GM19328 (cell line): ENCODE results near the gene CAPN3.
"Not testable (repeated sequence)": the region's sequence is repeated elsewhere in the genome, so short reads cannot be mapped to it uniquely, and the experiment has no call there.

Source experiments
- ATAC-seq: cut with Tn5 transposase; IDR thresholded peaks from one replicate; pipeline ENCODE4 v1.9.1; 2021; ENCODE audit warnings: mild to moderate bottlenecking, moderate library complexity; ENCODE audit not compliant: unreplicated experiment

Gene CAPN3

GRCh38 chr15:42359249-42359648 lies at the start of gene CAPN3:
CAPN3 (plus strand) TSS chr15:42359501; CDS start chr15:42359806, 305 bp downstream.
- no peak for ATAC-seq

DNA sequence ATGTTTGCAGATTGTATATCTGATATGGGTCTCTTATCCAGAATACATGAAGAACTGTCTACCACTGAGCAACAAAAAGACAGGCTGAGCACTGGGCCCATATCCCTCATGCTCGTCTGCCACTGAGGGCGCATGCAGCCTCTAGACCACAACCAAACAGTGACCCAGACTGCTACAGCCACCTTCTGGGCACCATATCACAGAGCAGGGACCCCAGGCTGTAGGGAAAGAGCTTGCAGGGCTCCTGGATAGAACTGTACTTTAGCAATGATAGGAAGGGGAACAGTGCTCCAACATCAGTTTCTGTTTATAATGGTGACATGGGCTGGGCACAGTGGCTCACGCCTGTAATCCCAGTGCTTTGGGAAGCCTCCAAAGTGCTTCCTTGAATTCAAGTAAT lies 45.8 kb upstream of the CAPN3 start:
- no peak for ATAC-seq

GRCh38 chr15:42314818-42315217 lies 44.5 kb upstream of the CAPN3 start:
- ATAC-seq = no peak

DNA sequence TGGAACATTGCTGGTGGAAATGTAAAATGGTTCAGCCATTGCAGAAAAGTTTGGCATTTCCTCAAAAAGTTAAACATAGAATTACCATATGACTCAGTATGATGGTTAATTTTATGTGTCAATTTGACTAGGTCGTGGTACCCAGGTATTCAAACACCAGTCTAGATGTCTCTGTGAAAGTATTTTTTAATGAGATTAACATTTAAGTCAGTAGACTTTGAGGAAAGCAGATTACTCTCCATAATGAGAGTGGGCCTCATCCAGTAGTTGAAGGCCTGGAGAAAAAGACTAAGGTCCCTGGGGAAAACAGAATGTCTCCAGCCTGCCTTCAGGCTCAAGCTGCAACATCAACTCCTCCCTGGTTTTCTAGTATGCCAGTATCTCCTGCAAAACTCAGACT lies 43.8 kb upstream of the CAPN3 start:
- ATAC-seq = no peak

DNA sequence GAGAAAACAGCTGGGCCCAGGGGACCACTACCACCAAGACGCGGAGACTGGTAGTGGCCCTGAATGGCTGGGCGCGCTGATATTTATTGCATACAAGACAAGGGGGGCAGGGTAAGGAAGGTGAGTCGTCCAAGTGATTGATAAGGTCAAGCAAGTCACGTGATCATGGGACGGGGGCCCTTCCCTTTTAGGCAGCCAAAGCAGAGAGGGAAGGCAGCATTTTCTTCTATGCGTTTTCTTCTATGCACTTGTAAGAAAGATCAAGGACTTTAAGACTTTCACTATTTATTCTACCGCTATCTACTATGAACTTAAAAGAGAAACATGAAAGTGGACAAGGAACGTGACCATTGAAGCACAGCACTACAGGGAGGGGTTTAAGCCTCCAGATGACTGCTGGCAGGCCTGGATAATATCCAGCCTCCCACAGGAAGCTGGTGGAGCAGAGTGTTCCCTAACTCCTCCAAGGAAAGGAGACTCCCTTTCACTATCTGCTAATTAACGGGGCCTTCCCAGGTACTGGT lies 43.0 kb upstream of the CAPN3 start:
- ATAC-seq = not testable (repeated sequence)

DNA sequence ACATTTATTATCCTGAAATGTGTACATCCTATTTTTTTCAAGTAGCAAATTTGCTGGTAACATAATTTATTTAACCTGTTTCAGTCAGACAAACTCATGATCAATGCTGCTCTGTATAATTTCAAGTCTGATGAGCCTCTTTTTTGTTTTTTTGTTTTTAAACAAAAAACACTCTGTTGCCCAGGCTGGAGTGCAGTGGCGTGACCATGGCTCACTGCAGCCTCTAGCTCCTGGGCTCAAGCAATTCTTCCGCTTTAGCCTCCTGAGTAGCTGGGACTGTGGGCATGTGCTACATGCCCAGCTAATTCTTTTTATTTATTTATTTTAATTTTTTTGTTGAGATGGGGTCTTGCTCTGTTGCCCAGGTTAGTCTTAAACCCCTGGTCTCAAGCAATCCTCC lies 40.1 kb upstream of the CAPN3 start:
- no peak for ATAC-seq

DNA sequence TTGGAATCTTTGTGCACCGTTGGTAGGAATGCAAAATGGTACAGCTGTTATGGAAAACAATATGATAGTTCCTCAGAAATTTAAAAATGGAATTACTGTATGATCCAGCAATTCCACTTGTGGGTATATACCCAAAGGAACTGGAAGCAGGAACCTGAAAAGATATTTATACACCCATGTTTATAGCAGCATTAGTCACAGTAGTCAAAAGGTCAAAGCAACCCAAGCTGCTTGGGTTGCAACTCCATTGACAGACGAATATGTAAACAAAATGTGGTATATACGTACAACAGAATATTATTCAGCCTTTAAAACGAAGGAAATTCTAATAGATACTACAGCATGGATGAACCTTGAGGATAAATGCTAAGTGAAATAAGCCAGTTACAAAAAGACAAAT lies 35.0 kb upstream of the CAPN3 start:
- no peak for ATAC-seq

DNA sequence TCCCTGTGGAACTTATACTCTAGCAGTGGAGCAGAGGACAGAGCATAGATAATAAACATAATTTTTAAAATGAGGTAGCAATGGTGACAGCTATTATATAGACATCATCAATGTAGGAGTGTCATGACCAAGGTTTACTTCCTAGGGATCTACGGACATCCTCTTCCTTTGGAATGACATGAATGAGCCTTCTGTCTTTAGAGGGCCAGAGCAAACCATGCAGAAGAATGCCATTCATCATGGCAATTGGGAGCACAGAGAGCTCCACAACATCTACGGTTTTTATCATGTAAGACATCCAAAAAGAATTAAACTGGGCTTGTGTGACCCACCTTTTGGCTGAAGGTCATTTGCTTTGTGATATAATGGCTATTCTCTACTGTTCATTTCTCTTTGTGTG lies 30.1 kb upstream of the CAPN3 start:
- ATAC-seq = no peak

GRCh38 chr15:42329992-42330391 lies 29.3 kb upstream of the CAPN3 start:
- ATAC-seq = no peak

DNA sequence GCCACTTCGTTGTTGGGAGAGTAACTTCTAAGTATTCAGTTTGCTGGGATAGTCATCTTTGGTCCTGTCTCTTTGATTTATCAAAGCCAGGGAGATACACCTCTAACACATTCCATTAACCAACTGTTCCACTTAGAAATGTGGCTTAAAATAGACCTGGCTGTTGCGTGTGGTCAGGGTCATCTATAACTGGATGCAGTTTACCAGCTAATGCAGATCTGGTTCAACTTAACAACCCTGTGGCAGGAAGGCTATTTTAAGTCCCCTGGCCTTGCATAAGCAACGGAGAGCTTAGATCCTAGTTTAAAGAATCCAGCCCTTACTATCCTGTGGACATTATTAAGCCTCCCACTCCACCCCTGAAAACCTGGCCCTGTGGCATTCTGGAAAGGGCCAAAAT lies 28.1 kb upstream of the CAPN3 start:
- ATAC-seq = no peak

GRCh38 chr15:42332331-42332730 lies 27.0 kb upstream of the CAPN3 start:
- ATAC-seq = no peak

DNA sequence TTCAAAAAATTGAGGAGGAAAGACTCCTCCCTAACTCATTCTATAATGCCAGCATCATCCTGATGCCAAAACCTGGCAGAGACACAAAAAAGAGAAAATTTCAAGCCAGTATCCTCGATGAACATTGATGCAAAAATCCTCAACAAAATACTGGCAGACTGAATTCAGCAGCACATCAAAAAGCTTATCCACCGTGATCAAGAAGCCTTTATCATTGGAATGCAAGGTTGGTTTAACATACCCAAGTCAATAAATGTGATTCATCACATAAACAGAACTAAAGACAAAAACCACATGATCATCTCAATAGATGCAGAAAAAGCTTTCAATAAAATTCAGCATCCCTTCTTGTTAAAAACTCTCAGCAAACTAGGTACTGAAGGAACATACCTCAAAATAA lies 24.2 kb upstream of the CAPN3 start:
- ATAC-seq = no peak

DNA sequence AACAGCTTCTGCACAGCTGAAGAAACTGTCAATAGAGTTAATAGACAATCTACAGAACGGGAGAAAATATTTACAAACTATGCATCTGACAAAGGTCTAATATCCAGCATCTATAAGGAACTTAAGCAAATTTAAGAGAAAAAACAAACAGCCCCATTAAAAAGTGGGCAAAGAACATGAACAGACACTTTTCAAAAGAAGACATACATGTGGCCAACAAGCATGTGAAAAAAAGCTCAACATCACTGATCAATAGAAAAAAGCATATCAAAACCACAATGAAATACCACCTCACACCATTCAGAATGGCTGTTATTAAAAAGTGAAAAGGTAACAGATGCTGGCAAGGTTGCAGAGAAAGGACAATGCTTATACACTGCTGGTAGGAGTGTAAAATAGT lies 22.7 kb upstream of the CAPN3 start:
- ATAC-seq = not testable (repeated sequence)

GRCh38 chr15:42337104-42337503 lies 22.2 kb upstream of the CAPN3 start:
- not testable (repeated sequence) for ATAC-seq

DNA sequence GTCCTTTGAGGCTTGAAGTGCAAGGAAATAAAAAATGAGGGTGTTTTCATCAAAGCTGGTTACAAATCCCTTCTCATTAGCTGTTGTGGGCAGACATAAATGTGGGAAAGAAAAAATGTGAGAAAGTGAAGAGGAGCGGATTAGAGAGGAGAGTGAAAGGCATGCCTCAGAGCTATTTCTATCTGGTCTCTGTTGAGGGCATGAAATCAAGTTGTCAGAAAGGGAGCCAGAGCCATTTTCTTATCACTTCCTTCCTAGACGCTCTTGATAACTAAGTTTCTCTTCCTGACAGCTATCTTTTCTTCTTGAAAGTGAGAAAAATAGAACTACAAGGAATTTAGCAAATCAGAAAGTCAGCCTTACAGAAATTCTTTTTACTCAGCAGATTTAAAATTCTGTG lies 20.8 kb upstream of the CAPN3 start:
- no peak for ATAC-seq

DNA sequence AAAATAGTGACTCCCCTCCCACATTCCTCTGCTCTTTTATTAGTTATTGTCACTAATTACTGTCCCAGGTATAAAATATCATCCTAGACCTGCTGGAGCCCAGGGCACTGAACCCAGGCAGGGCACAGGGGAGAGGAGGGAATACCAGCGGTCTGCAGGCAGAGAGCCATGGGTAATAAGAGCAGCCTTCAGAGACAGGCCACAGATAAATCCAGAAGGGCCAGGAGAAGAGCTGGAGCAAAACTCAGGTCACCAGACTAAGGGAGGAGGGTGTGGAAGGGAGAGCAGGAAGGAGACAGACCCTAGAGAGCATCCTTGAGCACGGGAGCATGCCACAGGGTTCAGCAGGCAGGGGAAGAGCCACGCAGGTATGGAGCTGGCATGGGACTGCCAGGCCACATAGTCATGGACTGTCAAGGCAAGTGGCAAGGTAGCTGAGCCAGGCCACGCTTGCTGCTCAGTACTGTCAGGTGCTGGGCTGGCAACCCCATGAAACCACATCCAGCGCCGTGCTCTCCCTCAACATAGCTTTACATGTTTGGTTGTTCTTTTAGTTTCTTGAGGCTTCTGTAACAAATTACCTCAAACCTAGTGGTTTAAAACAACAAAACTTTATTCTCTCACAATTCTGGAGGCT lies 15.6 kb upstream of the CAPN3 start:
- ATAC-seq = no peak

GRCh38 chr15:42344763-42345162 lies 14.5 kb upstream of the CAPN3 start:
- ATAC-seq = no peak

GRCh38 chr15:42345504-42345903 lies 13.8 kb upstream of the CAPN3 start:
- no peak for ATAC-seq

GRCh38 chr15:42348083-42348482 lies 11.2 kb upstream of the CAPN3 start:
- no peak for ATAC-seq

DNA sequence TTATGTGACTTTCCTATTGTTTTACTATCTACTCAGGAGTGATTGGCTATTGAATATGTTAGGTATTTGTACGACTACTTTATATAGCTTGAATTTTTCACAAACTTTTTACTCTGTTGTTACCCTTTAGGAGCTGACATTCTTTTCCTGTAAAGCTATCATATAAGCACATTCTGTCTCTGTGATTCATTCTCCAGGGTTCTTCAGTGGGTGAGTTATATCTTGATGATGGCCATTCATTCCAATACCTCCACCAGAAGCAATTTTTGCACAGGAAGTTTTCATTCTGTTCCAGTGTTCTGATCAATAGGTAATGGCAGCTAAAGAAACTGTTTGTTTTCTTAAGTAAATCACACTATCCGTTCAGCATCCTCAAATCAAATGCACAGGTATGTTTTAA lies 10.1 kb upstream of the CAPN3 start:
- no peak for ATAC-seq

- no peak for ATAC-seq
Observed at GRCh38 chr15:42352401-42352800, 6.9 kb upstream of the CAPN3 start.

DNA sequence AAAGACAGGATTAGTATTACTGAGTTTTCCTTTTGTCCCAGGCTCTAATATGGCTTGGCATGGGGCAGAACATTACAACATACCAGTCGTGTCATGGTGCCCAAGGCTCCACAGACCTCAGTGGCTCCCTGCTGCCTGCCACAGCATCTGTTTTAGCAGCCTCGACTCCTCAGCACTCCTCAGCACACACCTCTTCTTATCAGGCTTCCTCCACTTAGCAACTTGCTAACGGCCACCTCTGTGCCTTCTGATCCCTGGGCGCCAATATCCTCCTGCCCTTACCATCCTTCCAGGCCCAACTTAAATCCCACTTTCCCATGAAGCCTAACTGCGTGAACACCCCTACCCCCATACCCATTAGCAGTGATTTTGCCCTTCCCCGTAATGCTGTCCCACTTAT lies 6.2 kb upstream of the CAPN3 start:
- no peak for ATAC-seq

DNA sequence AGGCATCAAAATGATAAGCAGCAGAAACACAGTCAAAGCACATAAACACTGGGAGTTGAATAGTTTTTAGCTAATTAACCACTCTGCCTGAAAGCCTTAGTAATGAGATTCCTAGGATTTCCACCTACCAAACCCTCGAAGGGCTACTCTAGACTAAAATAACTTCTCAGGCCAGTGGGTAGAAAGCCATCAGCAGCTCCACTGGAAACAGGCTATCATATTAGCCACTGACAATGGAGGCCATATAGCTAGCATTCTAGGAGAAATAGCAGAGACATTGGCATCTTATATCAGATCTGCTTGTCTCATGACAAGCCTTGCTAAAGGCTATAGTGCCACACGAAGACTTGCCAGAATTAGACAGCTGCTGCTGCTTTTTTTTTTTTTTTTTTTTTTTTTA lies 4.5 kb upstream of the CAPN3 start:
- no peak for ATAC-seq
